T-helper 2 cell treated with Interferon-gamma antibody and Interleukin-4, amounts not matched to agents 5 μg/mL and 100 μg/mL, for 36 hours (primary cell): ENCODE measurements around the gene TMEM242.
A peak's percentile ranks its signal among the peaks of the same experiment; 100 is the strongest.

Source experiments
- DNase-seq: peaks from one replicate; pipeline ENCODE4 v3.0.0; 2021; ENCODE audit warnings: low spot score
- H3K27ac Mint-ChIP-seq: one replicate; pipeline ENCODE4 v1.8.0; 2021; ENCODE audit warnings: mild to moderate bottlenecking, mixed read lengths
- H3K27me3 Mint-ChIP-seq: one replicate; pipeline ENCODE4 v1.8.0; 2021; ENCODE audit warnings: low read depth, mixed read lengths
- H3K36me3 Mint-ChIP-seq: one replicate; pipeline ENCODE4 v1.8.0; 2021; ENCODE audit warnings: low read depth, mixed read lengths
- H3K4me1 Mint-ChIP-seq: one replicate; pipeline ENCODE4 v1.8.0; 2021; ENCODE audit warnings: low read depth, mixed read lengths
- H3K4me3 Mint-ChIP-seq: one replicate; pipeline ENCODE4 v1.8.0; 2022; ENCODE audit warnings: mild to moderate bottlenecking, moderate library complexity, mixed read lengths
- H3K9me3 Mint-ChIP-seq: one replicate; pipeline ENCODE4 v1.8.0; 2021; ENCODE audit warnings: mixed read lengths

The TMEM242 gene

GRCh38 chr6:157253017-157253416 lies 70.3 kb downstream of the TMEM242 start:
- Mint-ChIP-seq H3K4me1 (no peaks in the 10 kb centered on the region), H3K27ac (no peak overlapping the region), H3K27me3 (peaks cover 45% of the 10 kb centered on the region), H3K9me3 (peaks cover 8% of the 10 kb centered on the region), H3K4me3 (no peak overlapping the region), H3K36me3 (no peaks in the 10 kb centered on the region)
- DNase-seq = no peak

GRCh38 chr6:157251586-157252247 lies 71.6 kb downstream of the TMEM242 start:
- Mint-ChIP-seq H3K36me3 (no peaks in the 10 kb centered on the region), H3K9me3 (peaks cover 9% of the 10 kb centered on the region), H3K4me3 (no peak overlapping the region), H3K4me1 (no peaks in the 10 kb centered on the region), H3K27ac (no peak overlapping the region), H3K27me3 (peaks cover 47% of the 10 kb centered on the region)
- no peak for DNase-seq

- peaks cover 41% of the 10 kb centered on the region for H3K27me3 Mint-ChIP-seq
- no peaks in the 10 kb centered on the region for H3K36me3 Mint-ChIP-seq
- DNase-seq = no peak
- H3K27ac Mint-ChIP-seq = no peak overlapping the region
- H3K4me3 Mint-ChIP-seq = no peak overlapping the region
- peaks cover 9% of the 10 kb centered on the region for H3K9me3 Mint-ChIP-seq
- H3K4me1 Mint-ChIP-seq = no peaks in the 10 kb centered on the region
Observed at GRCh38 chr6:157249826-157250225, 73.5 kb downstream of the TMEM242 start.

- peaks cover 47% of the 10 kb centered on the region for H3K27me3 Mint-ChIP-seq
- H3K9me3 Mint-ChIP-seq = peaks cover 9% of the 10 kb centered on the region
- H3K27ac Mint-ChIP-seq = no peak overlapping the region
- no peaks in the 10 kb centered on the region for H3K36me3 Mint-ChIP-seq
- no peak for DNase-seq
- no peak overlapping the region for H3K4me3 Mint-ChIP-seq
- H3K4me1 Mint-ChIP-seq = no peaks in the 10 kb centered on the region
Observed at GRCh38 chr6:157248264-157248663, 75.1 kb downstream of the TMEM242 start.

- H3K36me3 Mint-ChIP-seq = no peaks in the 10 kb centered on the region
- no peaks in the 10 kb centered on the region for H3K4me1 Mint-ChIP-seq
- peaks cover 9% of the 10 kb centered on the region for H3K9me3 Mint-ChIP-seq
- no peak overlapping the region for H3K27ac Mint-ChIP-seq
- no peak overlapping the region for H3K4me3 Mint-ChIP-seq
- peaks cover 43% of the 10 kb centered on the region for H3K27me3 Mint-ChIP-seq
- no peak for DNase-seq
Observed at GRCh38 chr6:157246771-157247484, 76.4 kb downstream of the TMEM242 start.

GRCh38 chr6:157246048-157246630 lies 77.2 kb downstream of the TMEM242 start:
- Mint-ChIP-seq H3K4me1 (no peaks in the 10 kb centered on the region), H3K9me3 (peaks cover 9% of the 10 kb centered on the region), H3K27me3 (peaks cover 39% of the 10 kb centered on the region), H3K36me3 (no peaks in the 10 kb centered on the region), H3K27ac (no peak overlapping the region), H3K4me3 (no peak overlapping the region)
- DNase-seq = no peak

- no peak overlapping the region for H3K4me3 Mint-ChIP-seq
- H3K9me3 Mint-ChIP-seq = peaks cover 9% of the 10 kb centered on the region
- DNase-seq = no peak
- no peak overlapping the region for H3K27ac Mint-ChIP-seq
- H3K4me1 Mint-ChIP-seq = no peaks in the 10 kb centered on the region
- H3K27me3 Mint-ChIP-seq = peaks cover 34% of the 10 kb centered on the region
- H3K36me3 Mint-ChIP-seq = no peaks in the 10 kb centered on the region
Observed at GRCh38 chr6:157245436-157245835, 77.9 kb downstream of the TMEM242 start.

- no peak overlapping the region for H3K27ac Mint-ChIP-seq
- peaks cover 9% of the 10 kb centered on the region for H3K9me3 Mint-ChIP-seq
- H3K36me3 Mint-ChIP-seq = no peaks in the 10 kb centered on the region
- H3K4me3 Mint-ChIP-seq = no peak overlapping the region
- peaks cover 1% of the 10 kb centered on the region for H3K4me1 Mint-ChIP-seq
- no peak for DNase-seq
- H3K27me3 Mint-ChIP-seq = peaks cover 28% of the 10 kb centered on the region
Observed at GRCh38 chr6:157244780-157245179, 78.5 kb downstream of the TMEM242 start.

GRCh38 chr6:157244175-157244574 lies 79.1 kb downstream of the TMEM242 start:
- no peak overlapping the region for H3K27ac Mint-ChIP-seq

GRCh38 chr6:157242791-157243190 lies 80.5 kb downstream of the TMEM242 start:
- no peak for DNase-seq
- H3K27me3 Mint-ChIP-seq = peaks cover 22% of the 10 kb centered on the region
- H3K4me3 Mint-ChIP-seq = no peak overlapping the region
- H3K4me1 Mint-ChIP-seq = peaks cover 1% of the 10 kb centered on the region
- H3K9me3 Mint-ChIP-seq = peaks cover 4% of the 10 kb centered on the region
- H3K27ac Mint-ChIP-seq = no peak overlapping the region
- no peaks in the 10 kb centered on the region for H3K36me3 Mint-ChIP-seq

More at GRCh38 chr6:157244175-157244574, 79.1 kb downstream of the TMEM242 start:
- Mint-ChIP-seq H3K36me3 (no peaks in the 10 kb centered on the region), H3K27me3 (peaks cover 28% of the 10 kb centered on the region), H3K4me3 (no peak overlapping the region), H3K4me1 (peaks cover 1% of the 10 kb centered on the region), H3K9me3 (peaks cover 9% of the 10 kb centered on the region)
- no peak for DNase-seq

GRCh38 chr6:157240960-157241311 lies 82.4 kb downstream of the TMEM242 start:
- H3K4me3 Mint-ChIP-seq = no peak overlapping the region
- no peaks in the 10 kb centered on the region for H3K36me3 Mint-ChIP-seq
- H3K27me3 Mint-ChIP-seq = peaks cover 32% of the 10 kb centered on the region
- no peak overlapping the region for H3K27ac Mint-ChIP-seq
- peaks cover 3% of the 10 kb centered on the region for H3K4me1 Mint-ChIP-seq
- H3K9me3 Mint-ChIP-seq = peaks cover 4% of the 10 kb centered on the region
- DNase-seq = no peak

- Mint-ChIP-seq H3K4me3 (peak overlapping the region; percentile 48), H3K27me3 (peaks cover 37% of the 10 kb centered on the region), H3K36me3 (peaks cover 2% of the 10 kb centered on the region), H3K27ac (no peak overlapping the region), H3K9me3 (peaks cover 4% of the 10 kb centered on the region), H3K4me1 (peaks cover 6% of the 10 kb centered on the region)
- DNase-seq = no peak
Observed at GRCh38 chr6:157240059-157240959, 83.0 kb downstream of the TMEM242 start.

GRCh38 chr6:157239671-157240058 lies 83.7 kb downstream of the TMEM242 start:
- peaks cover 41% of the 10 kb centered on the region for H3K27me3 Mint-ChIP-seq
- no peak overlapping the region for H3K27ac Mint-ChIP-seq
- H3K9me3 Mint-ChIP-seq = peaks cover 4% of the 10 kb centered on the region
- H3K4me1 Mint-ChIP-seq = peaks cover 7% of the 10 kb centered on the region
- DNase-seq = no peak
- H3K4me3 Mint-ChIP-seq = no peak overlapping the region
- peaks cover 2% of the 10 kb centered on the region for H3K36me3 Mint-ChIP-seq
